SK-N-SH (cell line): ENCODE results near the gene ZC3HAV1L.

Experiments
- CTCF ChIP-seq: fragments of 200-600 bp; sonication (generic); IDR thresholded peaks from 2 replicates; pipeline ENCODE4 v1.6.1; 2017; ENCODE audit warnings: antibody characterized with exemption, mild to moderate bottlenecking, moderate library complexity
- ELF1 ChIP-seq: IDR thresholded peaks from 2 replicates; pipeline ENCODE4 v1.4.0; 2012
- EZH2phosphoT487 ChIP-seq: fragments of 200-600 bp; sonication (generic); IDR thresholded peaks from 2 replicates; pipeline ENCODE4 v1.6.1; 2017; ENCODE audit warnings: low read depth, mixed run types, mild to moderate bottlenecking, antibody characterized with exemption, moderate library complexity, borderline replicate concordance
- FOXM1 ChIP-seq: IDR thresholded peaks from 2 replicates; pipeline ENCODE4 v1.4.0; 2012; ENCODE audit warnings: low read depth, mild to moderate bottlenecking
- JUND ChIP-seq: IDR thresholded peaks from 2 replicates; pipeline ENCODE4 v1.4.0; 2012
- TAF1 ChIP-seq: IDR thresholded peaks from 2 replicates; pipeline ENCODE4 v1.6.1; 2012; ENCODE audit warnings: low read depth, mild to moderate bottlenecking, low read length, moderate library complexity, borderline replicate concordance

GRCh38 chr7:139018910-139019309, 16.9 kb downstream of the ZC3HAV1L start:
- no peak for TF ChIP-seq JUND
- no peak for TF ChIP-seq TAF1
- TF ChIP-seq CTCF = no peak
- TF ChIP-seq EZH2phosphoT487 = no peak
- no peak for TF ChIP-seq FOXM1
- no peak for TF ChIP-seq ELF1
